SKM-1 treated with dmso at 0.1 percent for 144 hours (cell line): Measurements from ENCODE around the gene UBR3.
"Not testable (repeated sequence)": the region's sequence is repeated elsewhere in the genome, so short reads cannot be mapped to it uniquely, and the experiment has no call there.

Experiments used
- DNase-seq: peaks from one replicate; lab custom pipeline; 2025; ENCODE audit not compliant: unreplicated experiment; lab: John Stamatoyannopoulos, UW

UBR3 gene

GRCh38 chr2:170091436-170091835 lies 264.2 kb downstream of the UBR3 start:
- no peak for DNase-seq

- DNase-seq = no peak
Measured at GRCh38 chr2:170092436-170093060, 265.3 kb downstream of the UBR3 start.

GRCh38 chr2:170095380-170095779 lies 268.1 kb downstream of the UBR3 start:
- no peak for DNase-seq

GRCh38 chr2:170098626-170099312 lies 271.5 kb downstream of the UBR3 start:
- DNase-seq = no peak

GRCh38 chr2:170101789-170102188 lies 274.5 kb downstream of the UBR3 start:
- no peak for DNase-seq

GRCh38 chr2:170106102-170106840 lies 279.0 kb downstream of the UBR3 start:
- no peak for DNase-seq

GRCh38 chr2:170113168-170113894 lies 286.1 kb downstream of the UBR3 start:
- no peak for DNase-seq

- no peak for DNase-seq
Measured at GRCh38 chr2:170115501-170116229, 288.4 kb downstream of the UBR3 start.

GRCh38 chr2:170118641-170119040 lies 291.4 kb downstream of the UBR3 start:
- no peak for DNase-seq

GRCh38 chr2:170119326-170119725 lies 292.1 kb downstream of the UBR3 start:
- DNase-seq = not testable (repeated sequence)

GRCh38 chr2:170121689-170122088 lies 294.4 kb downstream of the UBR3 start:
- no peak for DNase-seq

GRCh38 chr2:170122883-170123547 lies 295.8 kb downstream of the UBR3 start:
- no peak for DNase-seq

- DNase-seq = no peak
Measured at GRCh38 chr2:170123593-170123992, 296.3 kb downstream of the UBR3 start.

GRCh38 chr2:170126138-170126728 lies 299.0 kb downstream of the UBR3 start:
- DNase-seq = not testable (repeated sequence)
